Measurements from ENCODE around the gene LAMC2.

Gene LAMC2

GRCh38 chr1:183284086-183284485, 98.0 kb downstream of the LAMC2 start:
- no peaks in the 10 kb centered on the region for H4K20me1 ChIP-seq (ENCODE audit: insufficient read depth, low read length, poor library complexity, severe bottlenecking)
- no peak for TF ChIP-seq CTCF (conservative IDR thresholded peaks at IDR 0.05; ENCODE audit: low read length)
- no peak for TF ChIP-seq EZH2phosphoT487 (IDR thresholded peaks at IDR 0.05; ENCODE audit: borderline replicate concordance)
- H3K79me2 ChIP-seq (ENCODE audit: insufficient read depth, low read length) = no peaks in the 10 kb centered on the region
- no peaks in the 10 kb centered on the region for H3K36me3 ChIP-seq (ENCODE audit: insufficient read depth, low read length)
- H3K4me2 ChIP-seq (ENCODE audit: low read depth, low read length, poor library complexity, severe bottlenecking) = no peak overlapping the region
- peaks cover 4% of the 10 kb centered on the region for H3K4me1 ChIP-seq (ENCODE audit: insufficient read depth, low read length, poor library complexity, severe bottlenecking)
- H3K27me3 ChIP-seq (ENCODE audit: insufficient read depth, low read length, poor library complexity, severe bottlenecking) = no peaks in the 10 kb centered on the region
- H3K9ac ChIP-seq (ENCODE audit: low read depth, low read length, poor library complexity, severe bottlenecking) = no peak overlapping the region
- H3K4me3 ChIP-seq (ENCODE audit: low read length, poor library complexity, severe bottlenecking) = no peak overlapping the region
- H3F3A ChIP-seq (ENCODE audit: low read depth) = no peaks in the 10 kb centered on the region
- H3K9me2 ChIP-seq (replicated peaks; ENCODE audit: low read depth, low read length) = no peaks in the 10 kb centered on the region
- H2AFZ ChIP-seq (ENCODE audit: low read length) = no peak overlapping the region
- no peaks in the 10 kb centered on the region for H3K9me3 ChIP-seq (ENCODE audit: insufficient read depth, low read depth, low read length)

DNA sequence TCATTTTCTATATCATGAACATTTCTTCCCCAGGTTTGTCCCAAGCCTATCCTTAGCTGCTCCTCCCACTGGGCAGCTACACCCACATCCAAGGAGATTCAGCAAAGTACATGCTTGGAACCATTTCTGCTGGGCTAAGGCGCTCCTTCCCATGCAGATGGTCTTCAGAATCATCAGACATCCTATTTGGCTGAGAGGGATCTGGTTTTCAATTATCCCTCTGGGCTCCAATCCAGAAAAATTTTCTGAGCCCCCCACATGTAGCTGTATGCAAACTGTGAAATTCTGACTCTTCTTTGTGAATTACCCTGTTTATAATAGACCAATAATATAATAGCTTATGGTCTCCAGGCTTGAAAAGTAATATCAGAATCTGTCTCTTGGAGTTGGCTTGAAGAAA, 99.2 kb downstream of the LAMC2 start:
- no peaks in the 10 kb centered on the region for H3K27me3 ChIP-seq (ENCODE audit: insufficient read depth, low read length, poor library complexity, severe bottlenecking)
- TF ChIP-seq EZH2phosphoT487 (IDR thresholded peaks at IDR 0.05; ENCODE audit: borderline replicate concordance) = no peak
- TF ChIP-seq CTCF (conservative IDR thresholded peaks at IDR 0.05; ENCODE audit: low read length) = no peak
- no peak overlapping the region for H3K4me3 ChIP-seq (ENCODE audit: low read length, poor library complexity, severe bottlenecking)

DNA sequence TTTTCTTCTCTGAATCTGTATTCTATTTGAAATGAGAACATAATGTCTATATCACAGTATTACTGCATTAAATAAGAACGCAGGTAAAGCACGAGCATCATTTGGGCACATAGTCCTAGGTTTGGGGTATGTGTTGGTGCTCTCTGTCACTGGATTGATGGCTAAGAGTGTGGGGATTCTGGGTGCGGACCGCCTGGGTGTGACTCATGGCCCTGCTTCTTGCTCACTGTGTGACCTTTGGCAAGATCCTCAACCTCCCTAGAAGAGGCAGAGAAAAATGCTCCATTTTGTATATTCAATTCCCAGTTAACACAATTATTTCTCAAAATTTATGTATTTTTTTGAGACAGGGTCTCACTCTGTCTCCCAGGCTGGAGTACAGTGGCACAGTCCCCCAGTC, 99.7 kb downstream of the LAMC2 start:
- H3K4me1 ChIP-seq (ENCODE audit: insufficient read depth, low read length, poor library complexity, severe bottlenecking) = no peaks in the 10 kb centered on the region
- H2AFZ ChIP-seq (ENCODE audit: low read length) = no peak overlapping the region
- H3K4me2 ChIP-seq (ENCODE audit: low read depth, low read length, poor library complexity, severe bottlenecking) = no peak overlapping the region
- TF ChIP-seq EZH2phosphoT487 (IDR thresholded peaks at IDR 0.05; ENCODE audit: borderline replicate concordance) (no peak), CTCF (conservative IDR thresholded peaks at IDR 0.05; ENCODE audit: low read length) (no peak)
- H3K9ac ChIP-seq (ENCODE audit: low read depth, low read length, poor library complexity, severe bottlenecking) = no peak overlapping the region
- no peaks in the 10 kb centered on the region for H3K79me2 ChIP-seq (ENCODE audit: insufficient read depth, low read length)
- H3K4me3 ChIP-seq (ENCODE audit: low read length, poor library complexity, severe bottlenecking) = no peak overlapping the region
- no peaks in the 10 kb centered on the region for H3K9me3 ChIP-seq (ENCODE audit: insufficient read depth, low read depth, low read length)
- H4K20me1 ChIP-seq (ENCODE audit: insufficient read depth, low read length, poor library complexity, severe bottlenecking) = no peaks in the 10 kb centered on the region
- H3K9me2 ChIP-seq (replicated peaks; ENCODE audit: low read depth, low read length) = no peaks in the 10 kb centered on the region
- no peaks in the 10 kb centered on the region for H3F3A ChIP-seq (ENCODE audit: low read depth)
- no peaks in the 10 kb centered on the region for H3K36me3 ChIP-seq (ENCODE audit: insufficient read depth, low read length)
- no peaks in the 10 kb centered on the region for H3K27me3 ChIP-seq (ENCODE audit: insufficient read depth, low read length, poor library complexity, severe bottlenecking)

More for the DNA sequence above, 99.2 kb downstream of the LAMC2 start:
- H4K20me1 ChIP-seq (ENCODE audit: insufficient read depth, low read length, poor library complexity, severe bottlenecking) = no peaks in the 10 kb centered on the region
- H3K4me1 ChIP-seq (ENCODE audit: insufficient read depth, low read length, poor library complexity, severe bottlenecking) = no peaks in the 10 kb centered on the region
- no peaks in the 10 kb centered on the region for H3F3A ChIP-seq (ENCODE audit: low read depth)
- no peaks in the 10 kb centered on the region for H3K9me2 ChIP-seq (replicated peaks; ENCODE audit: low read depth, low read length)
- H3K9ac ChIP-seq (ENCODE audit: low read depth, low read length, poor library complexity, severe bottlenecking) = no peak overlapping the region
- H3K4me2 ChIP-seq (ENCODE audit: low read depth, low read length, poor library complexity, severe bottlenecking) = no peak overlapping the region
- no peaks in the 10 kb centered on the region for H3K36me3 ChIP-seq (ENCODE audit: insufficient read depth, low read length)
- H3K9me3 ChIP-seq (ENCODE audit: insufficient read depth, low read depth, low read length) = no peaks in the 10 kb centered on the region
- no peak overlapping the region for H2AFZ ChIP-seq (ENCODE audit: low read length)
- H3K79me2 ChIP-seq (ENCODE audit: insufficient read depth, low read length) = no peaks in the 10 kb centered on the region

Data from Loucy (cell line).